Astrocyte of the cerebellum (primary cell): ENCODE data around the gene NNT.
"Not testable (repeated sequence)": the region's sequence is repeated elsewhere in the genome, so short reads cannot be mapped to it uniquely, and the experiment has no call there.

ENCODE experiments used
- DNase-seq: peaks from one replicate; pipeline ENCODE4 v3.0.0-alpha.2; 2011; ENCODE audit warnings: low read depth
- H3K4me3 ChIP-seq: 2 replicates; pipeline ENCODE4 v1.5.1; 2011; ENCODE audit warnings: mild to moderate bottlenecking, low read depth, low read length, moderate library complexity
- CTCF ChIP-seq: IDR thresholded peaks from 2 replicates; pipeline ENCODE4 v1.5.1; 2012; ENCODE audit warnings: low read length, low read depth, moderate library complexity, mild to moderate bottlenecking; ENCODE audit errors: missing control alignments
- in situ Hi-C: cut with HindIII; loops from 2 replicates; pipeline ENCODE4 v1.10.0; 2017; ENCODE audit warnings: low sequenced_read_pairs

NNT gene

DNA sequence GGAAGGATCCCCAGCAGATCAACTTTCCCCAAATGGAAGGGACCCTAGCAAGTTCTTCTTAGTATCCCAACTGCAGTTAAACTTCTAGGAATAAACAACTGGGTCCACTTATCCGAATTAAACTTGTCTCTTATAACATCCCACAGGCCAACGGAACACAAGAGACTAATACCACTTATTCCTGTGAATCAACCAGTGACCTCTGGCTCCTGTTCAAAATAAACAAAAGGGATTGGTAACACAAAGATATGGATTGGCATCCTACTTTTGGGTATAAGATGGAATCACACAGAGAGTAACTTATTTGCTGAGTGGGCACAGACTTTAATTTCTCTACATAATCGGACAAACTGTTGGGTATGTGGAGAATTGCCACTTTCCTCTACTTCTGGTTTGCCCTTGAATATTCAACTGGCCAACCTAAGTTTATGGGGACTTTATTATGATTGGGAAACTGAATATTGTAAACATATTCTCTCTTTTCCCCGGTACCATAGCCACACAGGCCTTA is 33.7 kb upstream of the NNT start:
- TF ChIP-seq CTCF = no peak
- no peak overlapping the region for H3K4me3 ChIP-seq
- in situ Hi-C loops = no loop called here
- DNase-seq = no peak

DNA sequence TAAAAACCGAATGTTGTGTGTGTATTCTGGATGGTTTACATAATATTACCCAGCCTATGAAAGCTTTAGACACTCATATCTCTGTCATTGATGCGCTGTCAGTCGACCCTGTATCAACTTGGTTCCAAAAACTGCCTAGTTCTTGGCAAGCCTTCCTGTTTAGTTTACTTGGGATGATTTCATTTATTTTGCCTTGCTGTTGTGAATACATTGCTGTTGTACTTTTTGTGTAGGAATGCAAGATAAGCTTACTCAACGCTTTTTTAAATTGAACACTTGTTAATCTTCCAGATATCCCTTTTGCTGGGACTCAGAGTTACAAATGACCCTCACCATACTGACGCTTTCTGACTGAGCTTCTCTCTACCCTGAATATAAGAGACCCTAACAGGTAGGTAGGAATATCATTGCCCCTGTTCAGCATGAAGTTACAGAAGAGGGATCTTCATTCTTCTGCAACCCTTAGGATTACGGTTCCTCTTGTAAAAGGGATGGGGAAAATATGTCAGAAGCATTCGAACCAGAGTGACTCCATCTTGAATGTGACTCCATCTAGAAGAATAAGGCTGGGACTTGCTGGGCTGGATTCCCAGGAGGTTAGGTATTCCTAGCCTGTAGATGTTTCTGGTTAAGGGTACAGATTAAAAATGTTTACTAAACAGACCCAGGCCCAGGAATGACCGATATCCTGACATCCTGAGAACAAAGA is 32.4 kb upstream of the NNT start:
- DNase-seq = no peak
- in situ Hi-C loops = no loop called here
- no peak for TF ChIP-seq CTCF
- H3K4me3 ChIP-seq = no peak overlapping the region

GRCh38 chr5:43571237-43571636 is 31.7 kb upstream of the NNT start:
- DNase-seq = no peak
- no peak overlapping the region for H3K4me3 ChIP-seq
- in situ Hi-C loops = no loop called here
- no peak for TF ChIP-seq CTCF

GRCh38 chr5:43572357-43572756 is 30.6 kb upstream of the NNT start:
- in situ Hi-C loops = no loop called here
- H3K4me3 ChIP-seq = no peak overlapping the region
- TF ChIP-seq CTCF = no peak
- no peak for DNase-seq

- no peak overlapping the region for H3K4me3 ChIP-seq
- peak; percentile 12 for DNase-seq
- in situ Hi-C loops = no loop called here
- TF ChIP-seq CTCF = no peak
Measured at GRCh38 chr5:43573058-43573457, 29.9 kb upstream of the NNT start.

DNA sequence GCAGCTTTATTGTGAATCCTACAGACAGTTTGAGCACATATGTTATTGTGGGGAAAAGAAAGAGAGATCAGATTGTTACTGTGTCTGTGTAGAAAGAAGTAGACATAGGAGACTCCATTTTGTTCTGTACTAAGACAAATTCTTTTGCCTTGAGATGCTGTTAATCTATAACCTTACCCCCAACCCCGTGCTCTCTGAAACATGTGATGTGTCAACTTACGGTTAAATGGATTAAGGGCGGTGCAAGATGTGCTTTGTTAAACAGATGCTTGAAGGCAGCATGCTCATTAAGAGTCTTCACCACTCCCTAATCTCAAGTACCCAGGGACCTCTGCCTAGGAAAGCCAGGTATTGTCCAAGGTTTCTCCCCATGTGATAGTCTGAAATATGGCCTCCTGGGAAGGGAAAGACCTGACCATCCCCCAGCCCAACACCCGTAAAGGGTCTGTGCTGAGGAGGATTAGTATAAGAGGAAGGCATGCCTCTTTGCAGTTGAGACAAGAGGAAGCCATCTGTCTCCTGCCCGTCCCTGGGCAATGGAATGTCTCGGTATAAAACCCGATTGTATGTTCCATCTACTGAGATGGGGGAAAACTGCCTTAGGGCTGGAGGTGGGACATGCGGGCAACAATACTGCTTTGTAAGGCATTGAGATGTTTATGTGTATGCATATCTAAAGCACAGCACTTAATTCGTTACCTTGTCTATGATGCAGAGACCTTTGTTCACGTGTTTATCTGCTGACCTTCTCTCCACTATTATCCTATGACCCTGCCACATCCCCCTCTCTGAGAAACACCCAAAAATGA is 22.4 kb upstream of the NNT start:
- in situ Hi-C loops, DNase-seq, H3K4me3 ChIP-seq: not testable (repeated sequence)

- in situ Hi-C loops = no loop called here
Measured at GRCh38 chr5:43581398-43581797, 21.6 kb upstream of the NNT start.

More at GRCh38 chr5:43581398-43581797, 21.6 kb upstream of the NNT start:
- DNase-seq = no peak
- no peak overlapping the region for H3K4me3 ChIP-seq
- TF ChIP-seq CTCF = no peak
